H1 (cell line): ENCODE measurements around the gene FAM171A1. TPM values are rescaled to one million over a fixed set of nuclear protein-coding genes. Genes with fewer than 3 reads are reported as not detected.

Experiments used
- CTCF ChIA-PET: fragments of 300-600 bp; sonication (Branson Sonifier 250); formaldehyde crosslinking; loops from one replicate; lab custom pipeline; 2021; ENCODE audit not compliant: partially characterized antibody; lab: Charles Lee
- POLR2A ChIA-PET: fragments of 300-600 bp; sonication (Branson Sonifier 250); formaldehyde crosslinking; loops from one replicate; lab custom pipeline; 2021; ENCODE audit warnings: inconsistent platforms; ENCODE audit not compliant: partially characterized antibody; lab: Charles Lee
- DNase-seq, 2 experiments: peaks; one replicate each; pipeline versions ENCODE4 v3.0.0 to v3.0.0-alpha.2; 2010 to 2022; ENCODE audit warnings: low spot score in 2 of 2, low read depth in 1 of 2, mixed read lengths in 1 of 2
- FAIRE-seq: peaks from 2 replicates; lab custom pipeline; 2011; peaks lifted over from hg19 to GRCh38; lab: Jason Lieb, UNC
- H2AFZ ChIP-seq: 2 replicates; pipeline ENCODE4 v1.8.1; 2012; ENCODE audit warnings: low read length, inconsistent platforms
- H2AK5ac ChIP-seq: 2 replicates; pipeline ENCODE4 v1.6.1; 2013; ENCODE audit warnings: low read depth, low read length
- H2BK120ac ChIP-seq: replicated peaks from 2 replicates; pipeline ENCODE3; 2013; ENCODE audit warnings: low read depth, low read length, inconsistent platforms
- H2BK12ac ChIP-seq: 2 replicates; pipeline ENCODE4 v1.6.1; 2013; ENCODE audit warnings: low read depth, low read length
- H2BK15ac ChIP-seq: 2 replicates; pipeline ENCODE4 v1.6.1; 2013; ENCODE audit warnings: low read length
- H2BK20ac ChIP-seq: 2 replicates; pipeline ENCODE4 v1.6.1; 2013; ENCODE audit warnings: low read length
- H2BK5ac ChIP-seq: 2 replicates; pipeline ENCODE4 v1.6.1; 2013; ENCODE audit warnings: low read depth, low read length
- H3K14ac ChIP-seq: 2 replicates; pipeline ENCODE4 v1.6.1; 2013; ENCODE audit warnings: inconsistent platforms; ENCODE audit not compliant: insufficient read length
- H3K18ac ChIP-seq: 2 replicates; pipeline ENCODE4 v1.6.1; 2013; ENCODE audit warnings: low read length; ENCODE audit errors: extremely low read depth
- H3K23ac ChIP-seq: 2 replicates; pipeline ENCODE4 v1.6.1; 2013; ENCODE audit warnings: inconsistent platforms; ENCODE audit not compliant: insufficient read length
- H3K23me2 ChIP-seq: 2 replicates; pipeline ENCODE4 v1.6.1; 2013; ENCODE audit warnings: low read depth, low read length
- H3K27ac ChIP-seq: 2 replicates; pipeline ENCODE4 v1.6.1; 2011; ENCODE audit warnings: low read depth, low read length, inconsistent platforms
- H3K27me3 ChIP-seq, 4 experiments: replicated peaks in 1 of 4; 1 replicate in 1 of 4; 2 replicates in 3 of 4; pipeline versions ENCODE4 v1.6.1 to v1.8.1; 2011 to 2013; ENCODE audit warnings: low read length in 3 of 4, mild to moderate bottlenecking in 3 of 4, inconsistent platforms in 2 of 4, mixed read lengths in 2 of 4, moderate library complexity in 1 of 4; ENCODE audit not compliant: control insufficient read depth in 3 of 4, insufficient read depth in 3 of 4; ENCODE audit errors: extremely low read depth in 1 of 4
- H3K36me3 ChIP-seq, 4 experiments: 2 replicates each; pipeline versions ENCODE4 v1.6.1 to v1.8.1; 2011 to 2013; ENCODE audit warnings: mild to moderate bottlenecking in 4 of 4, low read length in 3 of 4, moderate library complexity in 2 of 4, control low read depth in 1 of 4, inconsistent platforms in 1 of 4; ENCODE audit not compliant: insufficient read depth in 4 of 4, control insufficient read depth in 2 of 4
- H3K4ac ChIP-seq: replicated peaks from 2 replicates; pipeline ENCODE3; 2013; ENCODE audit warnings: low read length, low read depth, mixed read lengths, inconsistent platforms; ENCODE audit not compliant: insufficient read length
- H3K4me1 ChIP-seq, 4 experiments: replicated peaks in 1 of 4; 1 replicate in 1 of 4; 2 replicates in 3 of 4; pipeline versions ENCODE4 v1.6.1 to v1.8.1; 2011 to 2013; ENCODE audit warnings: low read length in 3 of 4, inconsistent platforms in 2 of 4, mixed read lengths in 1 of 4; ENCODE audit not compliant: insufficient read depth in 4 of 4, control insufficient read depth in 3 of 4
- H3K4me2 ChIP-seq, 2 experiments: 2 replicates each; pipeline versions ENCODE4 v1.6.1 to v1.8.1; 2011 to 2013; ENCODE audit warnings: low read depth in 2 of 2, low read length in 2 of 2, control low read depth in 1 of 2, inconsistent platforms in 1 of 2, mild to moderate bottlenecking in 1 of 2; ENCODE audit not compliant: insufficient read depth in 1 of 2
- H3K4me3 ChIP-seq, 4 experiments: fragments of 200-600, 300-600 bp in 1 of 4; sonication (generic), shearing (Covaris generic), sonication (Bioruptor Twin) in 1 of 4; 2 replicates each; pipeline versions ENCODE4 v1.5.1 to v1.8.1; 2011 to 2016; ENCODE audit warnings: low read length in 4 of 4, low read depth in 3 of 4, control low read depth in 2 of 4, inconsistent platforms in 2 of 4, mild to moderate bottlenecking in 2 of 4, mixed read lengths in 1 of 4, moderate library complexity in 1 of 4; ENCODE audit not compliant: insufficient read depth in 2 of 4; ENCODE audit errors: extremely low read depth in 1 of 4
- H3K56ac ChIP-seq: replicated peaks from 2 replicates; pipeline ENCODE3; 2013; ENCODE audit warnings: low read depth, mild to moderate bottlenecking, mixed read lengths, low read length, inconsistent platforms; ENCODE audit not compliant: insufficient read length
- H3K79me1 ChIP-seq: 2 replicates; pipeline ENCODE4 v1.6.1; 2013; ENCODE audit warnings: low read depth, low read length, control low read depth
- H3K79me2 ChIP-seq, 2 experiments: 2 replicates each; pipeline versions ENCODE4 v1.6.1 to v1.8.1; 2012 to 2013; ENCODE audit warnings: low read length in 2 of 2, mild to moderate bottlenecking in 2 of 2, inconsistent platforms in 1 of 2; ENCODE audit not compliant: insufficient read depth in 2 of 2, control insufficient read depth in 1 of 2
- H3K9ac ChIP-seq, 4 experiments: replicated peaks in 1 of 4; 1 replicate in 1 of 4; 2 replicates in 3 of 4; pipeline versions ENCODE4 v1.6.1 to v1.8.1; 2011 to 2013; ENCODE audit warnings: low read depth in 3 of 4, low read length in 3 of 4, control low read depth in 2 of 4, mild to moderate bottlenecking in 2 of 4, moderate library complexity in 2 of 4, inconsistent platforms in 1 of 4; ENCODE audit errors: extremely low read depth in 1 of 4
- H3K9me3 ChIP-seq, 2 experiments: 2 replicates each; pipeline versions ENCODE4 v1.6.1 to v1.8.1; 2012 to 2013; ENCODE audit warnings: mild to moderate bottlenecking in 2 of 2, moderate library complexity in 2 of 2, control low read depth in 1 of 2, inconsistent platforms in 1 of 2, low read depth in 1 of 2, low read length in 1 of 2, mixed read lengths in 1 of 2; ENCODE audit not compliant: insufficient read depth in 2 of 2
- H4K20me1 ChIP-seq, 2 experiments: replicated peaks in 1 of 2; 2 replicates each; pipeline versions ENCODE3 to v1.8.1; 2011 to 2013; ENCODE audit warnings: inconsistent platforms in 2 of 2, low read length in 2 of 2, mild to moderate bottlenecking in 1 of 2; ENCODE audit not compliant: insufficient read depth in 2 of 2, control insufficient read depth in 1 of 2
- H4K5ac ChIP-seq: 2 replicates; pipeline ENCODE4 v1.6.1; 2013; ENCODE audit warnings: low read length, low read depth, mixed read lengths, inconsistent platforms; ENCODE audit not compliant: insufficient read length
- H4K8ac ChIP-seq: 2 replicates; pipeline ENCODE4 v1.8.0; 2013; ENCODE audit warnings: mild to moderate bottlenecking, moderate library complexity, low read length, inconsistent platforms; ENCODE audit not compliant: insufficient read depth; ENCODE audit errors: extremely low read depth
- H4K91ac ChIP-seq: replicated peaks from 2 replicates; pipeline ENCODE3; 2013; ENCODE audit warnings: low read length, mixed read lengths, inconsistent platforms; ENCODE audit not compliant: insufficient read length
- EZH2 ChIP-seq: fragments of 200-600 bp; sonication (generic); IDR thresholded peaks from 2 replicates; pipeline ENCODE4 v1.7.1; 2012; ENCODE audit warnings: low read depth, mild to moderate bottlenecking, moderate library complexity, low read length, inconsistent platforms; ENCODE audit not compliant: severe bottlenecking
- JUND ChIP-seq: IDR thresholded peaks from 2 replicates; pipeline ENCODE4 v1.6.1; 2011; ENCODE audit warnings: mild to moderate bottlenecking, improper control_type of control experiment, low read length
- KDM5A ChIP-seq: fragments of 200-600 bp; IDR thresholded peaks from 2 replicates; pipeline ENCODE4 v1.7.1; 2012; ENCODE audit warnings: mild to moderate bottlenecking, low read length, inconsistent platforms, mixed read lengths
- POU5F1 ChIP-seq: IDR thresholded peaks from 2 replicates; pipeline ENCODE4 v1.6.1; 2011; ENCODE audit warnings: low read depth, mild to moderate bottlenecking, low read length, moderate library complexity
- RBBP5 ChIP-seq: IDR thresholded peaks from 2 replicates; pipeline ENCODE4 v1.7.1; 2012; ENCODE audit warnings: low read depth, mild to moderate bottlenecking, inconsistent platforms, low read length, moderate library complexity, borderline replicate concordance
- RFX5 ChIP-seq: IDR thresholded peaks from 2 replicates; pipeline ENCODE4 v1.6.1; 2011; ENCODE audit warnings: low read depth, low read length, improper control_type of control experiment, borderline replicate concordance
- SUZ12 ChIP-seq: fragments of 200-600 bp; sonication (generic); IDR thresholded peaks from 2 replicates; pipeline ENCODE4 v1.6.1; 2012; ENCODE audit warnings: mild to moderate bottlenecking, inconsistent platforms, low read length, moderate library complexity, mixed read lengths
- YY1 ChIP-seq: IDR thresholded peaks from 2 replicates; pipeline ENCODE4 v1.6.1; 2011; ENCODE audit warnings: low read depth, mild to moderate bottlenecking, low read length
- WGBS, 2 experiments: shearing (Covaris generic) in 1 of 2; methylation state at CpG; one replicate each; pipeline versions ENCODE4 v1.1.6 to v1.1.7; 2013 to 2015; ENCODE audit warnings: low lambda C conversion rate in 2 of 2, mixed read lengths in 2 of 2, inconsistent platforms in 1 of 2, low coverage in 1 of 2, missing lambda C conversion rate in 1 of 2; ENCODE audit not compliant: insufficient replicate concordance in 2 of 2, insufficient coverage in 1 of 2, insufficient read length in 1 of 2; ENCODE audit errors: extremely low coverage in 1 of 2, missing lambda C conversion rate in 1 of 2; 5-methylcytosine and 5-hydroxymethylcytosine counted together
- polyA plus RNA-seq, 7 experiments: library from polyadenylated mRNA; depleted of rRNA in 3 of 7; stranded (reverse) in 5 of 7; unstranded in 2 of 7; fragments of >200 nt in 5 of 7; fragments of 200-250 nt in 2 of 7; gene quantifications; 1 replicate in 5 of 7; 2 replicates in 1 of 7; 4 replicates in 1 of 7; pipeline versions ENCODE4 v1.2.1 to v1.2.3, GENCODE V29; 2011 to 2013; ENCODE audit warnings: missing spikeins in 2 of 7, mixed read lengths in 2 of 7
- total RNA-seq: library from RNA; stranded (reverse); fragmentation: NEBNext Ultra II Directional; extraction: Animal tissue kit (Norgen Biotek cat#: 25700); gene quantifications from 2 replicates; pipeline ENCODE4 v1.2.1, GENCODE V29; 2021

The FAM171A1 gene
- total and polyA plus RNA-seq, 2 of the 8 experiments (the other 6 are each of a cell fraction or from before 2014, with no cell fraction given) = 26.6 to 42.1 TPM

DNA sequence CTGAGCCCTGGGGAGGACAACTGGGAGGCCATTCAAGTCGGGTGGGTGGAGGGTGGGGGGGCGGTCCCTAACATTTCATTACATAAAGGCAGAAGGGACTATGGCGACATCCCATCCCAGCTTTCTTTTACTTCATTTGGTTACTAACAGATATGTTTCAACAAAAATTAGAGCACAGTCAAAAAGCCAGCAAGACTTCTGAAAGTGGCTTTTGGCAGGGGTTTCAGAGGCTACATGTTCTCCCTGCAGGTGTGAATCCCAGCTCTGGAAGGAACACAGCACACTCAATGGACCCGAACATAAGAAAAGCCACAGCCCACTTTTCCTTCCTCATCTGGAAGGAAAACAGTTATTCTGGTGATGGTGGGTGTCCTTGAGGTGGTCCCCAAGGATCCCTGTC, 7.1 kb downstream of the FAM171A1 start:
- H3K4me2 ChIP-seq = no peak overlapping the region
- POLR2A ChIA-PET = no interaction called here
- H3K18ac ChIP-seq = no peak overlapping the region
- CTCF ChIA-PET = no interaction called here
- no peaks in the 10 kb centered on the region for H3K36me3 ChIP-seq
- H3K9ac ChIP-seq = no peak overlapping the region
- no peak overlapping the region for H2AFZ ChIP-seq
- no peak for FAIRE-seq
- H2BK20ac ChIP-seq = no peak overlapping the region
- 84% methylated on average over 4 of the region's 4 CpGs; no CpG with 5 or more reads in 1 of the 2 experiments for WGBS, 2 experiments
- no peak for DNase-seq
- peaks cover 0 to 71% of the 10 kb centered on the region in 2 experiments; a peak in 3 of 4 replicates for H3K79me2 ChIP-seq
- H2BK5ac ChIP-seq = no peak overlapping the region
- H3K56ac ChIP-seq = no peak overlapping the region
- no peaks in the 10 kb centered on the region; a peak in 1 of 4 replicates for H3K9me3 ChIP-seq
- H3K4me1 ChIP-seq = peaks cover 0 to 5% (median 0%) of the 10 kb centered on the region in 4 experiments; a peak in 2 of 7 replicates
- no peak overlapping the region for H3K4me3 ChIP-seq
- H2BK120ac ChIP-seq = no peak overlapping the region
- no peaks in the 10 kb centered on the region for H3K27me3 ChIP-seq
- H3K4ac ChIP-seq = no peak overlapping the region
- no peak overlapping the region for H3K14ac ChIP-seq
- no peak overlapping the region for H4K5ac ChIP-seq
- H3K27ac ChIP-seq = no peak overlapping the region
- peaks cover 0 to 2% of the 10 kb centered on the region in 2 experiments for H4K20me1 ChIP-seq
- no peak for TF ChIP-seq RFX5
- no peak for TF ChIP-seq POU5F1
- TF ChIP-seq JUND = no peak
- no peak for TF ChIP-seq SUZ12
- no peak for TF ChIP-seq RBBP5
- no peak for TF ChIP-seq EZH2
- no peak for TF ChIP-seq YY1
- no peak for TF ChIP-seq KDM5A
- no peak overlapping the region for H2AK5ac ChIP-seq
- H2BK15ac ChIP-seq = no peak overlapping the region
- H3K23ac ChIP-seq = no peak overlapping the region
- no peak overlapping the region for H4K91ac ChIP-seq
- no peaks in the 10 kb centered on the region for H3K23me2 ChIP-seq
- H2BK12ac ChIP-seq = no peak overlapping the region
- no peak overlapping the region for H4K8ac ChIP-seq
- peaks cover 17% of the 10 kb centered on the region for H3K79me1 ChIP-seq
